A673 (cell line): ENCODE results near the gene SGCG. TPM values are rescaled to one million over a fixed set of nuclear protein-coding genes. Genes with fewer than 3 reads are reported as not detected.

Experiments
- BruUV-seq: library from RNA; stranded (reverse); fragments of 400-500 nt; replicated peaks from 2 replicates; lab custom pipeline; 2021; lab: Mats Ljungman, UMichigan
- CTCF ChIA-PET: fragments of 300-600 bp; sonication (Branson Sonifier 250); formaldehyde crosslinking; loops from one replicate; lab custom pipeline; 2022; ENCODE audit warnings: antibody characterized with exemption; lab: Charles Lee
- POLR2A ChIA-PET: fragments of 300-600 bp; sonication (Branson Sonifier 250); formaldehyde crosslinking; loops from one replicate; lab custom pipeline; 2022; ENCODE audit warnings: antibody characterized with exemption; ENCODE audit not compliant: low non-redundant PET; lab: Charles Lee
- DNase-seq: peaks from one replicate; pipeline ENCODE4 v3.0.0-alpha.2; 2015; ENCODE audit warnings: low spot score
- H3K27ac ChIP-seq: fragments of 200-600 bp; sonication (generic); 2 replicates; pipeline ENCODE4 v1.5.1; 2016; ENCODE audit warnings: mixed run types, low read depth, mild to moderate bottlenecking, mixed read lengths, antibody characterized with exemption, low read length; ENCODE audit not compliant: poor library complexity, severe bottlenecking
- H3K27me3 ChIP-seq: fragments of 200-600 bp; sonication (generic); replicated peaks from 2 replicates; pipeline ENCODE4 v1.6.1; 2017; ENCODE audit warnings: mixed run types, low read depth, mild to moderate bottlenecking, mixed read lengths, antibody characterized with exemption, low read length; ENCODE audit not compliant: insufficient read depth, poor library complexity
- H3K36me3 ChIP-seq: fragments of 200-600 bp; sonication (generic); 2 replicates; pipeline ENCODE4 v1.6.1; 2016; ENCODE audit warnings: mixed run types, mild to moderate bottlenecking, mixed read lengths, antibody characterized with exemption, low read length; ENCODE audit not compliant: insufficient read depth, poor library complexity, severe bottlenecking
- H3K4me1 ChIP-seq: fragments of 200-600 bp; sonication (generic); 2 replicates; pipeline ENCODE4 v1.6.1; 2017; ENCODE audit warnings: mixed run types, mild to moderate bottlenecking, mixed read lengths, antibody characterized with exemption, low read length; ENCODE audit not compliant: insufficient read depth, poor library complexity, severe bottlenecking
- H3K4me3 ChIP-seq: fragments of 200-600 bp; sonication (generic); 2 replicates; pipeline ENCODE4 v1.5.1; 2016; ENCODE audit warnings: low read depth, mixed run types, mild to moderate bottlenecking, mixed read lengths, low read length; ENCODE audit not compliant: poor library complexity, severe bottlenecking
- H3K9me3 ChIP-seq: fragments of 200-600 bp; sonication (generic); 2 replicates; pipeline ENCODE4 v1.6.1; 2016; ENCODE audit warnings: mixed run types, low read depth, mild to moderate bottlenecking, mixed read lengths, antibody characterized with exemption, low read length; ENCODE audit not compliant: poor library complexity, severe bottlenecking
- EZH2 ChIP-seq: fragments of 200-600 bp; sonication (generic); IDR thresholded peaks from 2 replicates; pipeline ENCODE4 v1.6.1; 2017; ENCODE audit warnings: borderline replicate concordance, low read depth, mild to moderate bottlenecking, mixed read lengths, antibody characterized with exemption, low read length; ENCODE audit not compliant: poor library complexity, severe bottlenecking
- intact Hi-C: fragments of 100-400 bp; cut with micrococcal nuclease; formaldehyde crosslinking; loops from one replicate; pipeline ENCODE4 v1.10.0; 2022; ENCODE audit not compliant: unreplicated experiment
- total RNA-seq: library from RNA; stranded (reverse); gene quantifications from 2 replicates; pipeline ENCODE4 v1.2.3, GENCODE V29; 2021
- TF ChIP-seq, protein P1 (sequence below): fragments of 300-800, 200-600 bp; sonication (generic); conservative IDR thresholded peaks from 2 replicates; pipeline ENCODE4 v1.5.1; 2017; ENCODE audit warnings: low read depth, mild to moderate bottlenecking, antibody characterized with exemption, low read length, moderate library complexity, mixed read lengths

The SGCG gene
- total RNA-seq, 1 experiment from 2014 or later = 0.88 TPM

DNA sequence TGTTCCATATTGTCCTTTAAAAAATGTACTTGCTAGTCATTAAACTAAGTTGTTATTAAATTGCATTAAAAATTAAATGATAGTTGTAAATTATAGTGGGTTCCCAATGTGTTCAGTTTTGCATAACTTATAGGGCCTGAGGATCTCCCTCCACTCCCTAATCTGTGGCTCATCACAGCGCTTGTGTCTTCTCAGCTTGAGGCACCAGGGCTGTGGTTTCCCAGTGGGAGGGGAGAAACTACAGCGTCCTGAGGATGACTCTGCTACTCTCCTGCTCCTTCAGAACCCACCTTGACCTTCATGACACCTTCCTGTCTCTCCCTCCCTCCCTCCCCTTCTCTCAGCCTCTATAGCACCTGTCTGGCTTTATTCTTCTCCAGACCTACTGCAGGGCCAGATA lies 1.4 kb downstream of the SGCG start:
- Histone ChIP-seq H3K36me3 (no peaks in the 10 kb centered on the region), H3K4me3 (no peak overlapping the region), H3K9me3 (no peaks in the 10 kb centered on the region), H3K4me1 (no peaks in the 10 kb centered on the region), H3K27ac (no peak overlapping the region), H3K27me3 (no peaks in the 10 kb centered on the region)
- TF ChIP-seq, protein P1, sequence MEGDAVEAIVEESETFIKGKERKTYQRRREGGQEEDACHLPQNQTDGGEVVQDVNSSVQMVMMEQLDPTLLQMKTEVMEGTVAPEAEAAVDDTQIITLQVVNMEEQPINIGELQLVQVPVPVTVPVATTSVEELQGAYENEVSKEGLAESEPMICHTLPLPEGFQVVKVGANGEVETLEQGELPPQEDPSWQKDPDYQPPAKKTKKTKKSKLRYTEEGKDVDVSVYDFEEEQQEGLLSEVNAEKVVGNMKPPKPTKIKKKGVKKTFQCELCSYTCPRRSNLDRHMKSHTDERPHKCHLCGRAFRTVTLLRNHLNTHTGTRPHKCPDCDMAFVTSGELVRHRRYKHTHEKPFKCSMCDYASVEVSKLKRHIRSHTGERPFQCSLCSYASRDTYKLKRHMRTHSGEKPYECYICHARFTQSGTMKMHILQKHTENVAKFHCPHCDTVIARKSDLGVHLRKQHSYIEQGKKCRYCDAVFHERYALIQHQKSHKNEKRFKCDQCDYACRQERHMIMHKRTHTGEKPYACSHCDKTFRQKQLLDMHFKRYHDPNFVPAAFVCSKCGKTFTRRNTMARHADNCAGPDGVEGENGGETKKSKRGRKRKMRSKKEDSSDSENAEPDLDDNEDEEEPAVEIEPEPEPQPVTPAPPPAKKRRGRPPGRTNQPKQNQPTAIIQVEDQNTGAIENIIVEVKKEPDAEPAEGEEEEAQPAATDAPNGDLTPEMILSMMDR = no peak
- TF ChIP-seq EZH2 = no peak
- ChIA-PET CTCF (no interaction called here), POLR2A (no interaction called here)
- intact Hi-C loops = no loop called here
- no TSS peak for BruUV-seq
- no peak for DNase-seq

- no peaks in the 10 kb centered on the region for H3K27me3 ChIP-seq
- no peaks in the 10 kb centered on the region for H3K36me3 ChIP-seq
- POLR2A ChIA-PET = no interaction called here
- no peak for DNase-seq
- no peaks in the 10 kb centered on the region for H3K4me1 ChIP-seq
- no peaks in the 10 kb centered on the region for H3K9me3 ChIP-seq
- H3K27ac ChIP-seq = no peak overlapping the region
- CTCF ChIA-PET = no interaction called here
- intact Hi-C loops = no loop called here
- H3K4me3 ChIP-seq = no peak overlapping the region
- TF ChIP-seq, protein P1 = no peak
- no peak for TF ChIP-seq EZH2
- BruUV-seq = no TSS peak
These were observed 2.5 kb downstream of the SGCG start for GRCh38 chr13:23183292-23183691.

GRCh38 chr13:23185542-23185941 lies 4.8 kb downstream of the SGCG start:
- intact Hi-C loops = no loop called here
- Histone ChIP-seq H3K4me1 (no peaks in the 10 kb centered on the region), H3K4me3 (no peak overlapping the region), H3K36me3 (no peaks in the 10 kb centered on the region), H3K9me3 (no peaks in the 10 kb centered on the region), H3K27me3 (no peaks in the 10 kb centered on the region), H3K27ac (no peak overlapping the region)
- TF ChIP-seq, protein P1 = no peak
- TF ChIP-seq EZH2 = no peak
- BruUV-seq = no TSS peak
- POLR2A ChIA-PET = no interaction called here
- CTCF ChIA-PET = no interaction called here
- DNase-seq = no peak
